HepG2 (cell line): ENCODE data around the gene CNBD2.

ENCODE experiments used
- SRF ChIP-seq: IDR thresholded peaks from 2 replicates; pipeline ENCODE4 v1.6.1; 2011; ENCODE audit warnings: mild to moderate bottlenecking, low read depth, low read length, moderate library complexity
- TF ChIP-seq, protein P1 (sequence below): sonication (generic); formaldehyde crosslinking; IDR thresholded peaks from 2 replicates; pipeline ENCODE4 v1.5.0; 2020; ENCODE audit warnings: mild to moderate bottlenecking, low read depth, missing genetic modification reagents, borderline replicate concordance

DNA sequence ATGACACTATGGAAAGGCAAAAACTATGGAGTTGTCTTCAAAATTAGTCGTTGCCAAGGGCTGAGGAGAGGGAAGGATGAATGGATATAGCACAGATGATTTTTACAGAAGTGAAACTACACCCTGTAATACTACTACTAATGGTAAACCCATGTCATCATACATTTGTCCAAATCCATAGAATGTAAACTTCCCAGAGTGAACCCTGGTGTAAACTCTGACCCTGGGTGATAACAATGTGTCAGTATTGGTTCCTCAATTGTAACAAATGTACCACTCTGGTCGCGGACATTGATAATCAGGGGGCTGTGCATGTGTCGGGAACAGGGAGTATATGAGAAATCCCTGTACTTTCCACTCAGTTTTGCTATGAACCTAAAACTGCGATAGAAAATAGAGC lies 72.2 kb downstream of the CNBD2 start:
- TF ChIP-seq, protein P1, sequence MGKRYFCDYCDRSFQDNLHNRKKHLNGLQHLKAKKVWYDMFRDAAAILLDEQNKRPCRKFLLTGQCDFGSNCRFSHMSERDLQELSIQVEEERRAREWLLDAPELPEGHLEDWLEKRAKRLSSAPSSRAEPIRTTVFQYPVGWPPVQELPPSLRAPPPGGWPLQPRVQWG (CRISPR knock-in tag): no peak
- TF ChIP-seq SRF: no peak
